ENCODE data around the gene AOC1. TPM values are rescaled to one million over a fixed set of nuclear protein-coding genes. Genes with fewer than 3 reads are reported as not detected.
A peak's percentile ranks its signal among the peaks of the same experiment; 100 is the strongest.
"Not testable (repeated sequence)": the region's sequence is repeated elsewhere in the genome, so short reads cannot be mapped to it uniquely, and the experiment has no call there.

AOC1 gene
- total RNA-seq, 2 experiments from 2014 or later, result not detected

DNA sequence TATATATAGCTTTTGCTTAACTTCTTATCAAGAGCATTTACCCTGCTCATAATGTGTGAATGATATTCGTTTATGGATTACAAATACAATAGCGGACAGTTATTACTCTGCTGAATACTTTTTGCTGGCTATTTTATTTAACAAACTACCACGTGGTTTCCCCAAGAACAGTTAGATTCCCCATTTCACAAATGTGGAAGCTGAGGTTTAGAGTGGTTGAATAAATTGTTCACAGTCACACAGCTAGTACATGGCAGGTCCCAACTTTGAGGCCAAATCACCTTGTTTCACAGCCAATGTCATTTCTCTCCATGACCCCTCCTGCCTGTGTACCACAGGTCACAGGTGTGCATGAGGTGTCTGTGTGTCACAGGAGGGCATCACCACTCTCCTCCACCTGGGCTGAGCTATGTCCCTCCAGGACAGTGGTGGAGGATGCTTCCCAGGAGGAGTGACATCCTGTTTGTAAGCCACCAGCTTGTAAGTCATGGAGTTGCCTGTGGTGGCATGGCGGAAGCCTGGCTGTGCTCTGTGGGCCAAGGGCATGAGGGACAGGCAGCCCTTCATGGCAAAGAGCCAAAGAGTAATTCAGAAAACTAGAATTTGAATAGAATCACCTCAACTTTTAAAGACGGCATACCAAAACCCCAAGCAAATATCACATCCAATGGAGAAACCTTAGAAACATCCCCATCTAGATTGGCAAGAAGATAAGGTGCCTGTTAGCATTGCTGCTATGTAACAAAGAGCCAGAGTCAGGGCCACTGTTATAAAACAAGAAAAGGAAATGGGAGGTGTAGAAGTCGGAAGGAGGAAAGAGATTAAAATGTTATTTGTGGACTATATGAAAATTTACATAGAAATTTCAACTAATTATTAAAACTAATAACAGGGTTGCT is 51.9 kb downstream of the AOC1 start:
- no peaks in the 10 kb centered on the region for H3K36me3 Mint-ChIP-seq (ENCODE audit: low read depth)
- Histone ChIP-seq H3K4me3 (ENCODE audit: low read length) (no peak overlapping the region), H3K36me3 (ENCODE audit: insufficient read depth, low read length) (no peaks in the 10 kb centered on the region), H3K4me1 (ENCODE audit: insufficient read depth, low read length) (peaks cover 12% of the 10 kb centered on the region), H3K9me3 (ENCODE audit: control insufficient read depth in 1 of 2, insufficient read depth in 1 of 2, low read length in 2 of 2) (no peaks in the 10 kb centered on the region), H3K27me3 (ENCODE audit: control insufficient read depth in 1 of 2, insufficient read depth in 2 of 2, low read length in 2 of 2) (peaks cover 0 to 12% of the 10 kb centered on the region in 2 experiments), H3K27ac (ENCODE audit: low read depth in 1 of 2, low read length in 2 of 2) (no peak overlapping the region)
- DNase-seq, result no peak
- no peak for ATAC-seq (ENCODE audit: poor library complexity)
- intact Hi-C loops (cut with DNase I, micrococcal nuclease), result no loop called here
- H3K4me1 Mint-ChIP-seq (ENCODE audit: low read depth), result peaks cover 9% of the 10 kb centered on the region
- POLR2A ChIA-PET, result no interaction called here
- no peaks in the 10 kb centered on the region for H3K9me3 Mint-ChIP-seq
- CTCF ChIA-PET, result no interaction called here
- no peak overlapping the region for H3K27ac Mint-ChIP-seq
- TF ChIP-seq, protein P1, sequence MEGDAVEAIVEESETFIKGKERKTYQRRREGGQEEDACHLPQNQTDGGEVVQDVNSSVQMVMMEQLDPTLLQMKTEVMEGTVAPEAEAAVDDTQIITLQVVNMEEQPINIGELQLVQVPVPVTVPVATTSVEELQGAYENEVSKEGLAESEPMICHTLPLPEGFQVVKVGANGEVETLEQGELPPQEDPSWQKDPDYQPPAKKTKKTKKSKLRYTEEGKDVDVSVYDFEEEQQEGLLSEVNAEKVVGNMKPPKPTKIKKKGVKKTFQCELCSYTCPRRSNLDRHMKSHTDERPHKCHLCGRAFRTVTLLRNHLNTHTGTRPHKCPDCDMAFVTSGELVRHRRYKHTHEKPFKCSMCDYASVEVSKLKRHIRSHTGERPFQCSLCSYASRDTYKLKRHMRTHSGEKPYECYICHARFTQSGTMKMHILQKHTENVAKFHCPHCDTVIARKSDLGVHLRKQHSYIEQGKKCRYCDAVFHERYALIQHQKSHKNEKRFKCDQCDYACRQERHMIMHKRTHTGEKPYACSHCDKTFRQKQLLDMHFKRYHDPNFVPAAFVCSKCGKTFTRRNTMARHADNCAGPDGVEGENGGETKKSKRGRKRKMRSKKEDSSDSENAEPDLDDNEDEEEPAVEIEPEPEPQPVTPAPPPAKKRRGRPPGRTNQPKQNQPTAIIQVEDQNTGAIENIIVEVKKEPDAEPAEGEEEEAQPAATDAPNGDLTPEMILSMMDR (IDR thresholded peaks at IDR 0.05), result no peak
- H3K27me3 Mint-ChIP-seq, result peaks cover 39% of the 10 kb centered on the region
- no peak overlapping the region for H3K4me3 Mint-ChIP-seq

GRCh38 chr7:150908173-150908572 is 55.9 kb downstream of the AOC1 start:
- Histone ChIP-seq H3K27ac (ENCODE audit: low read depth in 1 of 2, low read length in 2 of 2) (no peak overlapping the region), H3K4me3 (ENCODE audit: low read length) (no peak overlapping the region), H3K9me3 (ENCODE audit: control insufficient read depth in 1 of 2, insufficient read depth in 1 of 2, low read length in 2 of 2) (no peaks in the 10 kb centered on the region), H3K4me1 (ENCODE audit: insufficient read depth, low read length) (peaks cover 18% of the 10 kb centered on the region), H3K36me3 (ENCODE audit: insufficient read depth, low read length) (no peaks in the 10 kb centered on the region), H3K27me3 (ENCODE audit: control insufficient read depth in 1 of 2, insufficient read depth in 2 of 2, low read length in 2 of 2) (peaks cover 0 to 2% of the 10 kb centered on the region in 2 experiments)
- TF ChIP-seq, protein P1 (IDR thresholded peaks at IDR 0.05), result no peak
- no peaks in the 10 kb centered on the region for H3K9me3 Mint-ChIP-seq
- ChIA-PET CTCF (interaction anchor here (2.2 kb wide), 1 partner anchor 10 kb away, joined by 7 read pairs; no protein-coding TSS in a partner anchor), POLR2A (interaction anchor here (0.9 kb wide), 1 partner anchor 32 kb away, joined by 3 read pairs; no protein-coding TSS in a partner anchor)
- DNase-seq, result no peak
- peaks cover 18% of the 10 kb centered on the region for H3K4me1 Mint-ChIP-seq (ENCODE audit: low read depth)
- ATAC-seq (ENCODE audit: poor library complexity), result no peak
- H3K27ac Mint-ChIP-seq, result no peak overlapping the region
- no peaks in the 10 kb centered on the region for H3K36me3 Mint-ChIP-seq (ENCODE audit: low read depth)
- H3K4me3 Mint-ChIP-seq, result no peak overlapping the region
- intact Hi-C loops (cut with DNase I, micrococcal nuclease), result loop anchor here in 1 of 2 experiments (5.0 kb wide), 1 partner anchor 49 kb away; no protein-coding TSS in a partner anchor
- H3K27me3 Mint-ChIP-seq, result peaks cover 15% of the 10 kb centered on the region

DNA sequence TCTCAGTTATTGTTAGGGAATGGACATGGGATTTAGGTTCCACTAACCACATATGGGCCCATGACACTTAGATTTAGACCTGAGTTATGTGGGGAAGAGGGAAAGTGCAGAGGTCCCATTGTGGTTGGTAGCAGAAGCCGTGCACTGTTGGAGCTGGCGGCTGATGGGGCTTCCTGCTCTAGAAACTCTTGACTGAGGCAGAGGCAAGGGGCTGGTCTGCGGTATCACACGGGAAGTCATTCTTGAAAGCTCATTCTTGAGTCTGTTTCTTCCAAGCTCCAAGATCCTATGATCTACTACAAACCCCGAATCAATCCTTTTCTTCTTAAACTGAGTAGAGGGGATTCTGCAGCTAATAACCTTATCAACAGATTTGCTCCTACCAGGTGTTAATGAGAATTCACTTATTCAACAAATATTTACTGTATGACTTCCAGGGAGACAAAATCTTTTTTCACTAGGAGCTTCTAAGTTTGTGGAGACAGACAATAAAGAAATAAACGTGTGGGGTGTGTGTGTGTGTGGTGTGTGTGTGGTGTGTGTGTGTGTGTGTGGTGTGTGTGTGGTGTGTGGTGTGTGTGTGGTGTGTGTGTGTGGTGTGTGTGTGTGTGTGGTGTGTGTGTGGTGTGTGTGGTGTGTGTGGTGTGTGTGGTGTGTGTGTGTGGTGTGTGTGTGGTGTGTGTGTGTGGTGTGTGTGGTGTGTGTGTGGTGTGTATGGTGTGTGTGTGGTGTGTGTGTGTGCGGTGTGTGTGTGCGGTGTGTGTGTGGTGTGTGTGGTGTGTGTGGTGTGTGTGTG is 57.1 kb downstream of the AOC1 start:
- H3K36me3 Mint-ChIP-seq (ENCODE audit: low read depth), result no peaks in the 10 kb centered on the region
- H3K36me3 ChIP-seq (ENCODE audit: insufficient read depth, low read length), result no peaks in the 10 kb centered on the region
- H3K4me1 Mint-ChIP-seq (ENCODE audit: low read depth), result peaks cover 18% of the 10 kb centered on the region
- no peaks in the 10 kb centered on the region for H3K27me3 ChIP-seq (ENCODE audit: control insufficient read depth in 1 of 2, insufficient read depth in 2 of 2, low read length in 2 of 2)
- peaks cover 15% of the 10 kb centered on the region for H3K4me1 ChIP-seq (ENCODE audit: insufficient read depth, low read length)
- peak in 12 of 14 experiments; percentile 12 to 70 (median 42) for DNase-seq
- H3K9me3 Mint-ChIP-seq, result no peaks in the 10 kb centered on the region
- TF ChIP-seq, protein P1 (IDR thresholded peaks at IDR 0.05), result no peak
- peaks cover 8% of the 10 kb centered on the region for H3K27me3 Mint-ChIP-seq
- intact Hi-C loops (cut with DNase I, micrococcal nuclease), result loop anchor here in 1 of 2 experiments (5.0 kb wide), 1 partner anchor 48 kb away; no protein-coding TSS in a partner anchor
- H3K27ac ChIP-seq (ENCODE audit: low read depth in 1 of 2, low read length in 2 of 2), result no peak overlapping the region
- H3K9me3 ChIP-seq (ENCODE audit: control insufficient read depth in 1 of 2, insufficient read depth in 1 of 2, low read length in 2 of 2), result no peaks in the 10 kb centered on the region
- H3K27ac Mint-ChIP-seq, result no peak overlapping the region
- CTCF ChIA-PET, result interaction anchor here (0.8 to 2.2 kb wide), 2 partner anchors 11 to 109 kb away, joined by 4 to 7 read pairs; no protein-coding TSS in a partner anchor
- H3K4me3 Mint-ChIP-seq, result no peak overlapping the region
- POLR2A ChIA-PET, result interaction anchor here (0.7 to 0.9 kb wide), 3 partner anchors 29 to 119 kb away, joined by 3 read pairs; partner anchors contain the start of gene ABCB8
- no peak overlapping the region for H3K4me3 ChIP-seq (ENCODE audit: low read length)
- peak; percentile 96 for ATAC-seq (ENCODE audit: poor library complexity)

- H3K4me3 Mint-ChIP-seq; H3K9me3 ChIP-seq (ENCODE audit: control insufficient read depth in 1 of 2, insufficient read depth in 1 of 2, low read length in 2 of 2); H3K4me3 ChIP-seq (ENCODE audit: low read length); H3K9me3 Mint-ChIP-seq; intact Hi-C loops (cut with DNase I, micrococcal nuclease); H3K27me3 ChIP-seq (ENCODE audit: control insufficient read depth in 1 of 2, insufficient read depth in 2 of 2, low read length in 2 of 2); H3K27ac ChIP-seq (ENCODE audit: low read depth in 1 of 2, low read length in 2 of 2); H3K27me3 Mint-ChIP-seq; ATAC-seq (ENCODE audit: poor library complexity); DNase-seq; H3K27ac Mint-ChIP-seq; H3K36me3 Mint-ChIP-seq (ENCODE audit: low read depth); POLR2A ChIA-PET; H3K36me3 ChIP-seq (ENCODE audit: insufficient read depth, low read length): not testable (repeated sequence)
- H3K4me1 Mint-ChIP-seq (ENCODE audit: low read depth), result peaks cover 18% of the 10 kb centered on the region
- CTCF ChIA-PET, result interaction anchor here (1.5 kb wide), 1 partner anchor 12 kb away, joined by 4 read pairs; no protein-coding TSS in a partner anchor
- peaks cover 15% of the 10 kb centered on the region for H3K4me1 ChIP-seq (ENCODE audit: insufficient read depth, low read length)
Observed at GRCh38 chr7:150910305-150910995, 58.1 kb downstream of the AOC1 start.
